ENCODE measurements around the gene VASH2. TPM values are rescaled to one million over a fixed set of nuclear protein-coding genes. Genes with fewer than 3 reads are reported as not detected.

VASH2 gene
- total and polyA plus RNA-seq, 2 of the 8 experiments (the other 6 are each of a cell fraction or from before 2014, with no cell fraction given), result 44.0 to 187 TPM

DNA sequence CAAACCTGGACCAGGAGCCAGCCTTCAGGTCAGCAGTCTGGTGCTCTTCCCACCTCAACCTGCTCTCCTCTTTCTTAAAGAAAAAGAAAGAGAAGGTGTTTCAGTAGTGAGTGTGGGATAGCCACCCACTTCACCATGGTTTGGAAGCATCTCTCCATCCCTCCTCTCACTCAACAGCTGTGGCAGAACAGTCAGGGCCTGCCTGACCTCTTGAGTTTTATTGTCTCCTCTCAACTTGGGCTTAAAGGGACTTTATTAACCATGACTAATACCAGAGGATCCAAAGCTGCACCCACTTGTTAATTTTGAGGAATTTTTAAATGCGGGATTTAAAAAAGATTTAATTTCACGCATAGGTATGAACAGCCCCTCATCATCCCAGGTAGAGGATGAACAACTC is 570 bp upstream of the VASH2 start (continued):
- TF ChIP-seq, protein P1, sequence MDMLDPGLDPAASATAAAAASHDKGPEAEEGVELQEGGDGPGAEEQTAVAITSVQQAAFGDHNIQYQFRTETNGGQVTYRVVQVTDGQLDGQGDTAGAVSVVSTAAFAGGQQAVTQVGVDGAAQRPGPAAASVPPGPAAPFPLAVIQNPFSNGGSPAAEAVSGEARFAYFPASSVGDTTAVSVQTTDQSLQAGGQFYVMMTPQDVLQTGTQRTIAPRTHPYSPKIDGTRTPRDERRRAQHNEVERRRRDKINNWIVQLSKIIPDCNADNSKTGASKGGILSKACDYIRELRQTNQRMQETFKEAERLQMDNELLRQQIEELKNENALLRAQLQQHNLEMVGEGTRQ (IDR thresholded peaks at IDR 0.05; ENCODE audit: low read length), result no peak
- TF ChIP-seq SIX5 (IDR thresholded peaks at IDR 0.05; ENCODE audit: low read depth, low read length) (no peak), SIN3A (conservative IDR thresholded peaks at IDR 0.05 in 1 of 2, IDR thresholded peaks at IDR 0.05 in 1 of 2; ENCODE audit: low read depth in 1 of 2, low read length in 2 of 2) (no peak), CBX5 (IDR thresholded peaks at IDR 0.05; ENCODE audit: low read depth, low read length) (no peak), CHD2 (IDR thresholded peaks at IDR 0.05; ENCODE audit: low read length) (no peak), BRCA1 (IDR thresholded peaks at IDR 0.05; ENCODE audit: low read depth, low read length) (no peak), SAP30 (IDR thresholded peaks at IDR 0.05; ENCODE audit: insufficient read depth, insufficient replicate concordance, low read length) (no peak), SP4 (IDR thresholded peaks at IDR 0.05; ENCODE audit: low read length) (no peak)
- TF ChIP-seq, protein P2, sequence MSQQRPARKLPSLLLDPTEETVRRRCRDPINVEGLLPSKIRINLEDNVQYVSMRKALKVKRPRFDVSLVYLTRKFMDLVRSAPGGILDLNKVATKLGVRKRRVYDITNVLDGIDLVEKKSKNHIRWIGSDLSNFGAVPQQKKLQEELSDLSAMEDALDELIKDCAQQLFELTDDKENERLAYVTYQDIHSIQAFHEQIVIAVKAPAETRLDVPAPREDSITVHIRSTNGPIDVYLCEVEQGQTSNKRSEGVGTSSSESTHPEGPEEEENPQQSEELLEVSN (IDR thresholded peaks at IDR 0.05), result no peak
